MCF 10A (cell line): Measurements from ENCODE around the gene FKBP11. TPM values are rescaled to one million over a fixed set of nuclear protein-coding genes. Genes with fewer than 3 reads are reported as not detected.

ENCODE experiments used
- BruUV-seq: library from RNA; stranded (reverse); fragments of 400-500 nt; replicated peaks from 2 replicates; lab custom pipeline; 2021; lab: Mats Ljungman, UMichigan
- CTCF ChIA-PET: fragments of 300-600 bp; sonication (Branson Sonifier 250); formaldehyde crosslinking; extraction: SDS; loops from one replicate; lab custom pipeline; 2021; ENCODE audit warnings: antibody characterized with exemption, inconsistent platforms; lab: Yijun Ruan, JAX
- POLR2A ChIA-PET: fragments of 300-600, 350-650 bp; sonication (Branson Sonifier 250); formaldehyde crosslinking; extraction: SDS; loops from one replicate; lab custom pipeline; 2020; ENCODE audit warnings: antibody characterized with exemption, inconsistent platforms; lab: Yijun Ruan, JAX
- DNase-seq: peaks from one replicate; pipeline ENCODE4 v3.0.0-alpha.2; 2018; ENCODE audit not compliant: unreplicated experiment
- H3K27ac Mint-ChIP-seq: one replicate; pipeline ENCODE4 v1.8.0; 2022; ENCODE audit warnings: mild to moderate bottlenecking, low read depth, mixed read lengths; ENCODE audit not compliant: unreplicated experiment
- H3K27me3 Mint-ChIP-seq: one replicate; pipeline ENCODE4 v1.8.0; 2022; ENCODE audit warnings: mixed read lengths; ENCODE audit not compliant: insufficient read depth, unreplicated experiment
- H3K36me3 Mint-ChIP-seq: one replicate; pipeline ENCODE4 v1.8.0; 2022; ENCODE audit warnings: mild to moderate bottlenecking, moderate library complexity, mixed read lengths; ENCODE audit not compliant: insufficient read depth, unreplicated experiment
- H3K4me1 Mint-ChIP-seq: one replicate; pipeline ENCODE4 v1.8.0; 2022; ENCODE audit warnings: mixed read lengths; ENCODE audit not compliant: insufficient read depth, unreplicated experiment
- H3K4me3 Mint-ChIP-seq: one replicate; pipeline ENCODE4 v1.8.0; 2022; ENCODE audit warnings: mild to moderate bottlenecking, moderate library complexity, mixed read lengths; ENCODE audit not compliant: unreplicated experiment
- H3K9me3 Mint-ChIP-seq: one replicate; pipeline ENCODE4 v1.8.0; 2022; ENCODE audit warnings: mixed read lengths; ENCODE audit not compliant: unreplicated experiment
- CTCF ChIP-seq: fragments of 200-600 bp; IDR thresholded peaks from one replicate; pipeline ENCODE4 v1.8.0; 2022; ENCODE audit warnings: antibody characterized with exemption, mild to moderate bottlenecking; ENCODE audit not compliant: unreplicated experiment
- intact Hi-C: fragments of 100-400 bp; cut with micrococcal nuclease; formaldehyde crosslinking; loops from 2 replicates; pipeline ENCODE4 v1.14.1; 2022
- total RNA-seq: library from RNA; stranded (reverse); gene quantifications from 2 replicates; pipeline ENCODE4 v1.2.3, GENCODE V29; 2022

FKBP11 gene
- total RNA-seq, 1 experiment from 2014 or later = 11.0 TPM

GRCh38 chr12:48894271-48894670 lies 31.0 kb downstream of the FKBP11 start:
- BruUV-seq = no TSS peak
- H3K27ac Mint-ChIP-seq = no peak overlapping the region

GRCh38 chr12:48890657-48891418 lies 34.5 kb downstream of the FKBP11 start:
- no peaks in the 10 kb centered on the region for H3K36me3 Mint-ChIP-seq
- intact Hi-C loops = loop anchor here (1.0 to 10.0 kb wide), 3 partner anchors 38 to 139 kb away; partner anchors contain the start of gene DDN
- CTCF ChIA-PET = interaction anchor here (0.6 to 7.4 kb wide), 38 partner anchors 9 to 626 kb away, joined by 3 to 114 read pairs (median 4); partner anchors contain the start of genes DDX23, FKBP11 and RND1
- POLR2A ChIA-PET = interaction anchor here (0.6 to 2.6 kb wide), 7 partner anchors 18 to 1126 kb away, joined by 3 to 16 read pairs (median 3); partner anchors contain the start of gene DDX23
- TF ChIP-seq CTCF = peak; percentile 85
- H3K9me3 Mint-ChIP-seq = no peaks in the 10 kb centered on the region
- no TSS peak for BruUV-seq
- no peak overlapping the region for H3K4me3 Mint-ChIP-seq
- H3K4me1 Mint-ChIP-seq = no peaks in the 10 kb centered on the region
- H3K27ac Mint-ChIP-seq = no peak overlapping the region
- peaks cover 20% of the 10 kb centered on the region for H3K27me3 Mint-ChIP-seq
- peak; percentile 76 for DNase-seq

More at GRCh38 chr12:48894271-48894670, 31.0 kb downstream of the FKBP11 start:
- Mint-ChIP-seq H3K36me3 (no peaks in the 10 kb centered on the region), H3K4me3 (no peak overlapping the region), H3K27me3 (peaks cover 30% of the 10 kb centered on the region), H3K4me1 (no peaks in the 10 kb centered on the region), H3K9me3 (no peaks in the 10 kb centered on the region)
- CTCF ChIA-PET = interaction anchor here (0.5 to 2.7 kb wide), 2 partner anchors 28 to 41 kb away, joined by 5 to 9 read pairs; partner anchors contain the start of gene RND1
- DNase-seq = no peak
- intact Hi-C loops = loop anchor here (5.0 to 10.0 kb wide), 2 partner anchors 101 to 142 kb away; partner anchors contain the start of gene DDN
- TF ChIP-seq CTCF = no peak
- POLR2A ChIA-PET = interaction anchor here (0.6 kb wide), 1 partner anchor 63 kb away, joined by 4 read pairs; the partner anchor contains the start of gene ARF3

GRCh38 chr12:48889679-48890078 lies 35.6 kb downstream of the FKBP11 start:
- intact Hi-C loops = loop anchor here (1.0 to 10.0 kb wide), 3 partner anchors 36 to 137 kb away; partner anchors contain the start of gene DDN
- H3K4me1 Mint-ChIP-seq = no peaks in the 10 kb centered on the region
- CTCF ChIA-PET = interaction anchor here (0.6 to 7.4 kb wide), 18 partner anchors 8 to 566 kb away, joined by 3 to 114 read pairs (median 6); partner anchors contain the start of genes DDX23, FKBP11 and RND1
- POLR2A ChIA-PET = interaction anchor here (2.6 kb wide), 1 partner anchor 37 kb away, joined by 16 read pairs; the partner anchor contains the start of gene DDX23
- peaks cover 20% of the 10 kb centered on the region for H3K27me3 Mint-ChIP-seq
- DNase-seq = no peak
- TF ChIP-seq CTCF = no peak
- BruUV-seq = no TSS peak
- no peak overlapping the region for H3K4me3 Mint-ChIP-seq
- no peaks in the 10 kb centered on the region for H3K36me3 Mint-ChIP-seq
- no peaks in the 10 kb centered on the region for H3K9me3 Mint-ChIP-seq
- no peak overlapping the region for H3K27ac Mint-ChIP-seq
